Thyroid gland (tissue), 4 donors: ENCODE results near the gene MAK. TPM values are rescaled to one million over a fixed set of nuclear protein-coding genes. Genes with fewer than 3 reads are reported as not detected.
"Not testable (repeated sequence)": the region's sequence is repeated elsewhere in the genome, so short reads cannot be mapped to it uniquely, and the experiment has no call there.

Experiments
- DNase-seq, 2 donors: peaks; one replicate each; pipeline ENCODE4 v3.0.0-alpha.2; 2019
- H3K27ac ChIP-seq, 3 donors: fragments of 200-600 bp; sonication (generic); 1 replicate in 2 of 3; 2 replicates in 1 of 3; pipeline ENCODE4 v1.5.1; 2016 to 2019; ENCODE audit warnings: mild to moderate bottlenecking in 1 of 3, moderate library complexity in 1 of 3
- H3K27me3 ChIP-seq: fragments of 200-600 bp; sonication (generic); one replicate; pipeline ENCODE4 v1.5.1; 2019
- H3K36me3 ChIP-seq, 2 donors: fragments of 200-600 bp; sonication (generic); one replicate each; pipeline ENCODE4 v1.5.1; 2016 to 2019
- H3K4me1 ChIP-seq, 2 donors: fragments of 200-600 bp; sonication (generic); one replicate each; pipeline ENCODE4 v1.5.1; 2017 to 2019
- H3K4me3 ChIP-seq, 3 donors: fragments of 200-600 bp; sonication (generic); replicated peaks in 1 of 3; 1 replicate in 2 of 3; 2 replicates in 1 of 3; pipeline ENCODE4 v1.5.1; 2016; ENCODE audit warnings: mild to moderate bottlenecking in 1 of 3
- H3K9me3 ChIP-seq: fragments of 200-600 bp; sonication (generic); one replicate; pipeline ENCODE4 v1.5.1; 2017
- POLR2A ChIP-seq, 2 donors: fragments of 450-650 bp; IDR thresholded peaks; one replicate each; pipeline ENCODE4 v1.6.1; 2017; ENCODE audit warnings: antibody characterized with exemption in 2 of 2, mild to moderate bottlenecking in 2 of 2, moderate library complexity in 1 of 2
- WGBS, 2 donors: methylation state at CpG; one replicate each; pipeline ENCODE4 v1.1.5; 2017; 5-methylcytosine and 5-hydroxymethylcytosine counted together
- intact Hi-C: fragments of 100-400 bp; cut with DNase I; formaldehyde crosslinking; loops from one replicate; pipeline ENCODE4 v1.15.1; 2023
- total RNA-seq, 4 donors: library from RNA; depleted of rRNA; stranded (reverse); fragments of >200 nt; gene quantifications; one replicate each; pipeline ENCODE4 v1.2.3, GENCODE V29; 2016
- TF ChIP-seq, protein P1 (sequence below), 6 experiments: fragments of 200-600 bp in 3 of 6; fragments of 450-650 bp in 3 of 6; sonication (generic) in 3 of 6; IDR thresholded peaks; one replicate each; pipeline ENCODE4 v1.5.1; 2016 to 2019; ENCODE audit warnings: antibody characterized with exemption in 6 of 6, mild to moderate bottlenecking in 2 of 6, inconsistent platforms in 1 of 6, moderate library complexity in 1 of 6

MAK gene
- total RNA-seq, 4 donors from 2014 or later: 0.21 TPM; not detected in 3

DNA sequence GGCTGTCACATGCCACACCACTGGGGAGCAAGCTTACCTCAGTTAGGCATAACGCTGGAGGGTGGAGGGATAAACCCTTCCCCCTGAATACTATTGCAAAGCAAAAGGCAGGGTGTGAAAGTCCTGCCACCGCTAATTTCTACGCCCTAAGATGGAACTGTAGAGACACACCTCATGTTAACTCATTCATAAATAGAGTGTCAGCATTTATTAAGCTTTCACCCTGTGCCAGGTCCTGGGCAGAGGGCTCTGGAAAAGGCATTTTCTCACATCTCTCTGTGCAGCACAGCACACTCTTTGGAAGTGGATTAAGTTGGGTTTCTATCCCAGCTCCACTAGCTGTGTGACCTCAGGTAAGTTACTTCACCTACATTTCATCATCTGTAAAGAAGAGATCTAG, 68.9 kb downstream of the MAK start:
- 93 to 97% methylated on average over 3 of the region's 3 CpGs for WGBS, 2 donors
- Histone ChIP-seq H3K4me1 (no peaks in the 10 kb centered on the region), H3K27me3 (no peaks in the 10 kb centered on the region), H3K9me3 (no peaks in the 10 kb centered on the region), H3K27ac (no peak overlapping the region), H3K36me3 (peaks cover 0 to 3% of the 10 kb centered on the region in 2 donors), H3K4me3 (no peak overlapping the region)
- no peak for TF ChIP-seq POLR2A (IDR thresholded peaks at IDR 0.05)
- TF ChIP-seq, protein P1, sequence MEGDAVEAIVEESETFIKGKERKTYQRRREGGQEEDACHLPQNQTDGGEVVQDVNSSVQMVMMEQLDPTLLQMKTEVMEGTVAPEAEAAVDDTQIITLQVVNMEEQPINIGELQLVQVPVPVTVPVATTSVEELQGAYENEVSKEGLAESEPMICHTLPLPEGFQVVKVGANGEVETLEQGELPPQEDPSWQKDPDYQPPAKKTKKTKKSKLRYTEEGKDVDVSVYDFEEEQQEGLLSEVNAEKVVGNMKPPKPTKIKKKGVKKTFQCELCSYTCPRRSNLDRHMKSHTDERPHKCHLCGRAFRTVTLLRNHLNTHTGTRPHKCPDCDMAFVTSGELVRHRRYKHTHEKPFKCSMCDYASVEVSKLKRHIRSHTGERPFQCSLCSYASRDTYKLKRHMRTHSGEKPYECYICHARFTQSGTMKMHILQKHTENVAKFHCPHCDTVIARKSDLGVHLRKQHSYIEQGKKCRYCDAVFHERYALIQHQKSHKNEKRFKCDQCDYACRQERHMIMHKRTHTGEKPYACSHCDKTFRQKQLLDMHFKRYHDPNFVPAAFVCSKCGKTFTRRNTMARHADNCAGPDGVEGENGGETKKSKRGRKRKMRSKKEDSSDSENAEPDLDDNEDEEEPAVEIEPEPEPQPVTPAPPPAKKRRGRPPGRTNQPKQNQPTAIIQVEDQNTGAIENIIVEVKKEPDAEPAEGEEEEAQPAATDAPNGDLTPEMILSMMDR (IDR thresholded peaks at IDR 0.05): no peak
- DNase-seq: no peak
- intact Hi-C loops: no loop called here

DNA sequence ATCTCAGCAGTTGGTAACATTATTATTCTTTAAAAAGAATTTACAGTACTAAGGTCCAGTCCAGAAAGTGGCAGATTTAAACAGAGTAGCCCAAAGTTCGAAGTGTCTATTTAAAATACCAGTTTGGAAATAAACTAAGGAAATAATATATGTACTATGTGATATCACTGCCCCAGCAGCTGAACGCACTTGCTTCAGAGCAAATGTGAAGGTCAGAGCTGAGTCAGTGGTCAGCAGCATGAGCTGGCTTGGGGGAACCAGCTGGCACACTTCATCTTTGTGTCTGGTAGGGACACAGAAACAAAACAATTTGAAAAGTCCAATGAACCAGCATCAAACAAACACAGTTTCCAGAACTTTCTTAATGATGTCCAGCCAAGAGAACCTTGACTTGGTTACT, 75.3 kb downstream of the MAK start:
- intact Hi-C loops: no loop called here
- H3K27ac ChIP-seq: no peak overlapping the region
- WGBS, 2 donors: 95 to 100% methylated on average over 2 of the region's 2 CpGs

DNA sequence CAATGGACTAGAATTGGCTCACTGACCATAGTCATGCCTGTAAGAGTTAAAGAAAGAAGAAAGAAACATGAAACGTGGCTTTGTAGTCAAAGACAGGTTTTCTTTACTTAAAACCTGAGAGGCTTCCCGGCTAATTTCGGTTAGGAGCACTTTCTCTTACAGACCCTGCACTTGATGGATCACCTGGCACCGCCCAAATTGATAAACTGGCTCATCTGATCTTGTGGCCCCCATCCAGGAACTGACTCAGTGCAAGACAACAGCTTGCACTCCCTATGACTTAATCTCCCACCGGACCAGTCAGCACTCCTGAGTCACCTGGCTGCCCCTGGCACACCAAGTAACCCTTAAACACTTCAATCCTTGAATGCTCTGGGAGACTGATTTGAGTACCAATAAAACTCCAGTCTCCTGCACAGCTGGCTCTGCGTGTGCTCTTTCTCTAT, 78.4 kb downstream of the MAK start:
- no peaks in the 10 kb centered on the region for H3K9me3 ChIP-seq
- intact Hi-C loops: no loop called here
- H3K36me3 ChIP-seq: peaks cover 8 to 12% of the 10 kb centered on the region in 2 donors
- no peak for TF ChIP-seq POLR2A (IDR thresholded peaks at IDR 0.05)
- TF ChIP-seq, protein P1 (IDR thresholded peaks at IDR 0.05): no peak
- no peaks in the 10 kb centered on the region for H3K27me3 ChIP-seq
- peak overlapping the region; percentile 11 to 64 (median 41) for H3K27ac ChIP-seq
- peaks cover 0 to 14% of the 10 kb centered on the region in 2 donors for H3K4me1 ChIP-seq
- DNase-seq: peak; percentile 76 to 78
- WGBS, 2 donors: 43 to 50% methylated on average over 6 of the region's 6 CpGs
- no peak overlapping the region for H3K4me3 ChIP-seq

More for the DNA sequence above, 75.3 kb downstream of the MAK start:
- no peak overlapping the region for H3K4me3 ChIP-seq
- H3K27me3 ChIP-seq: no peaks in the 10 kb centered on the region
- H3K9me3 ChIP-seq: no peaks in the 10 kb centered on the region
- no peak for TF ChIP-seq POLR2A (IDR thresholded peaks at IDR 0.05)
- TF ChIP-seq, protein P1 (IDR thresholded peaks at IDR 0.05): no peak
- no peaks in the 10 kb centered on the region for H3K36me3 ChIP-seq
- peaks cover 0 to 14% of the 10 kb centered on the region in 2 donors for H3K4me1 ChIP-seq
- no peak for DNase-seq

DNA sequence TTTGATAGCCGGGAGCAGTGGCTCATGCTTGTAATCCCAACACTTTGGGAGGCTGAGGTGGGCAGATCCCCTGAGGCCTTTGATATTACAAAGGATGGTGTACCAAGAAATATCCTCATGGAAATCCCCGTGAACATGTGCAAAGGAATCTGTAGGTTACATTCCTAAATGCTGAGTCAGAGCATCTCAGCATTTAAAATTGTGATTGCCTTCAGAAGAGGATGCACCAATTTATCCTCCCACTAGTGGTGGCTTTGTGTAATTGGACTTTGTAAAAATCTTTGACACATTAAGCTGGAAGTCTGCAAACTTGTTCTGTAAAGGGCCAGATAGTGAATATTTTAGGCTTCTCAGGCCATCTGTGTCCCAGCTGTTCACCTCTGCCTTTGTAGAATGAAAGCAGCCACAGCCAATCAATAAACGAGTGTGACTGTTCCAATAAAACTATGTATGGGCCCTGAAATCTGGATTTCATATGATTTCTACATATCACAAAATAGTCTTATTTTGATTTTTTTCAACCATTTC, 79.0 kb downstream of the MAK start:
- Histone ChIP-seq H3K27ac (peak overlapping the region; percentile 11 to 64 (median 41)), H3K36me3 (peaks cover 8 to 17% of the 10 kb centered on the region in 2 donors), H3K9me3 (no peaks in the 10 kb centered on the region), H3K4me3 (no peak overlapping the region), H3K27me3 (no peaks in the 10 kb centered on the region), H3K4me1 (peaks cover 0 to 14% of the 10 kb centered on the region in 2 donors)
- no peak for DNase-seq
- 77 to 79% methylated on average over 3 of the region's 3 CpGs for WGBS, 2 donors
- intact Hi-C loops: no loop called here
- TF ChIP-seq, protein P1 (IDR thresholded peaks at IDR 0.05): peak in 3 of 6 experiments; percentile 35 to 44 (median 44)
- TF ChIP-seq POLR2A (IDR thresholded peaks at IDR 0.05): no peak

DNA sequence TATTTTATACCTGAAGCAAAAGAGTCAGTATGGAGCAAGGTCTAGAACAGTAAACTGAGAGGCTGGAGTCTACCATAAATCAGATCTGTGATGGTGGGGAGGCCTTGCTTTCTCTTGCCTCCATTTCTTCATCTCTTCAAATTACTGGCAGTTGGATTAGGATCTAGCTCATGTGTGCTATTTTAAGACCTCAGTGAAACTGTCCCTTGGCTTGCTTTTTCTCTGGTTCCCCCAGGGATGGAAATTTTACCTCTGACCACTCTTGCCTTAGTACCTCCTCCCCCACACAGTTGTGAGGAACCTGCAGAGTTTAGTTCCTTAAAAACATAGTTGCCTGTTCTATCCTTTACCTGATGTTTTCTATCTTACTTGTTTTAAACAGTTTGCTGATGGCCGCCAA, 82.3 kb downstream of the MAK start:
- intact Hi-C loops: no loop called here
- Histone ChIP-seq H3K36me3 (peaks cover 16 to 28% of the 10 kb centered on the region in 2 donors), H3K27me3 (no peaks in the 10 kb centered on the region), H3K4me3 (no peak overlapping the region), H3K9me3 (no peaks in the 10 kb centered on the region), H3K4me1 (peaks cover 9 to 14% of the 10 kb centered on the region in 2 donors), H3K27ac (no peak overlapping the region)
- TF ChIP-seq, protein P1 (IDR thresholded peaks at IDR 0.05): no peak
- TF ChIP-seq POLR2A (IDR thresholded peaks at IDR 0.05): no peak
- WGBS, 2 donors: 92 to 97% methylated on average over 1 of the region's 1 CpG
- no peak for DNase-seq

DNA sequence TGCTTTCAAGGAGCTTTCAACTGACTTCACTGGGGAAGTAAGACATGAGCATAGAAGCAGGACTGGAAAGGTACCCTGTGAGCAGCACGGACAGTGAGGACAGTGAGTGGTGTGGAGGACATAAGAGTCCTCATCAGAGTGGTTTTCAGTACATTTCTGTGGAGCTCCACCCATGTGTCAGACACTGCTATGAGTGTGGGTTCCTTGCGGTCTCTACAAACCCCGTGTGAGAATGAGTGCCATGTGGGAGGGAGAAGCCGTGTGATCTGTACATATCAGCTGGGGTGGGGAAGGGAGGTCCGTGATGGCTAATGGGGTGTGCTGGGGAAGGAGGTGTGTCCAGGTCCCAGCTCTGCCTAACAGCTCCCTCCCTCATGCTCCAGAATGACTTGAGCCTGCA, 86.6 kb downstream of the MAK start:
- H3K4me3 ChIP-seq, DNase-seq, H3K9me3 ChIP-seq, intact Hi-C loops, H3K27ac ChIP-seq, H3K27me3 ChIP-seq: not testable (repeated sequence)
- H3K36me3 ChIP-seq: peaks cover 17 to 28% of the 10 kb centered on the region in 2 donors
- WGBS, 2 donors: 80% methylated on average over 5 of the region's 5 CpGs
- H3K4me1 ChIP-seq: peaks cover 24 to 37% of the 10 kb centered on the region in 2 donors

DNA sequence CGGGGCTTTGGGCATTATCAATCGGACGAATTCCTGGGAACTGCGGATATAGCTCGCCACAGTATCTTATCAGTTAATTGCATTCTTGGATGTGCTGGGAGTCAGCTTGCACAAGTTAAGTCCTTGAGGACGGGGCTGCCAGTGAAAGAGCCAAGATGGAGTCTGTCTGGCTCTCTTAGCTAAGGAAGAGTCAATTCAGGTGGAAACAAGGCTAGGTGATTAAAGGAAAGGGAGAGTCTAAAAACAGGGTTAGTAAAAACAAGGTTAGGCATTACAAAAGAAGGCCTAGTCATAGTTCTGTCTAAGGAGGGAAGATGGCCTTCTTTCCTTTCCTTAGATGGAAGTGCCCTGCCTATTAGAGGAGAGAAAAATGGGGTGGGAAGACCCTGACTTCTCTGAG, 87.8 kb downstream of the MAK start:
- 32 to 55% methylated on average over 6 of the region's 6 CpGs for WGBS, 2 donors
- H3K27me3 ChIP-seq, H3K4me3 ChIP-seq, H3K9me3 ChIP-seq, intact Hi-C loops, DNase-seq: not testable (repeated sequence)
- Histone ChIP-seq H3K36me3 (peaks cover 15 to 22% of the 10 kb centered on the region in 2 donors), H3K4me1 (peaks cover 24 to 39% of the 10 kb centered on the region in 2 donors), H3K27ac (peak overlapping the region; percentile 1 to 67 (median 40))
